ENCODE results near the gene CELSR1.

DNA sequence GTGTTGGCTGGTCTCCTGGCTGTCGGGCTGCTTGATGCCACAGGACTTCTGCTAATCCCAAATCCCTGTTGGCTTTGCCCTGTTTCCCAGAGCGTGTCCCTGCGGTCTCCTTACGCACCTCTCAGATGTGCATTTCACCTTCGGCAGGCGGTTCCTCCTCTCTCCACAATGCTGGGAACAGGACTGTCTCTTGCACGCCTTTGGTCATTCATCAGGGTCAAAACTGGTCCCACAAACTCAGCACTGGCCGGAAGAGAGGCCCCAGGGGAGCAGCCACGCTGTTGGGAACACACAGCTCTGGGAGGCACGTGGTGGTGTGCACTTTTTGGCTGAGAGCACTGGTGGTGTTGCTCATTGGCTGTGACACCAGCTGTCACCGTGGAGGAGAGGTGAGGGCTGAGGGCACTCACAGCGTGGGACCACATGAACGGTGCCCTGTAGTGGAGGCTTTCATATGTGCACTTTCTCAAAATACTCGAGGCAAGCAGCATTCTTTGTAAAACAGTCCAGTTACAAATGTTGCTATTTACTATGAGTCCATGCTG, 217.2 kb downstream of the CELSR1 start:
- TF ChIP-seq, protein P1, sequence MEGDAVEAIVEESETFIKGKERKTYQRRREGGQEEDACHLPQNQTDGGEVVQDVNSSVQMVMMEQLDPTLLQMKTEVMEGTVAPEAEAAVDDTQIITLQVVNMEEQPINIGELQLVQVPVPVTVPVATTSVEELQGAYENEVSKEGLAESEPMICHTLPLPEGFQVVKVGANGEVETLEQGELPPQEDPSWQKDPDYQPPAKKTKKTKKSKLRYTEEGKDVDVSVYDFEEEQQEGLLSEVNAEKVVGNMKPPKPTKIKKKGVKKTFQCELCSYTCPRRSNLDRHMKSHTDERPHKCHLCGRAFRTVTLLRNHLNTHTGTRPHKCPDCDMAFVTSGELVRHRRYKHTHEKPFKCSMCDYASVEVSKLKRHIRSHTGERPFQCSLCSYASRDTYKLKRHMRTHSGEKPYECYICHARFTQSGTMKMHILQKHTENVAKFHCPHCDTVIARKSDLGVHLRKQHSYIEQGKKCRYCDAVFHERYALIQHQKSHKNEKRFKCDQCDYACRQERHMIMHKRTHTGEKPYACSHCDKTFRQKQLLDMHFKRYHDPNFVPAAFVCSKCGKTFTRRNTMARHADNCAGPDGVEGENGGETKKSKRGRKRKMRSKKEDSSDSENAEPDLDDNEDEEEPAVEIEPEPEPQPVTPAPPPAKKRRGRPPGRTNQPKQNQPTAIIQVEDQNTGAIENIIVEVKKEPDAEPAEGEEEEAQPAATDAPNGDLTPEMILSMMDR (IDR thresholded peaks at IDR 0.05) = no peak
- TF ChIP-seq POLR2AphosphoS5 (IDR thresholded peaks at IDR 0.05) (no peak), POLR2A (IDR thresholded peaks at IDR 0.05) (no peak)
